Coronary artery (tissue), 2 donors: ENCODE results near the gene LAMA3.
"Not testable (repeated sequence)": the region's sequence is repeated elsewhere in the genome, so short reads cannot be mapped to it uniquely, and the experiment has no call there.

ENCODE experiments used
- DNase-seq: peaks from one replicate; pipeline ENCODE4 v3.0.0-alpha.2; 2017; ENCODE audit warnings: low spot score
- H3K27ac ChIP-seq, 2 donors: fragments of 200-600 bp; sonication (generic); one replicate each; pipeline ENCODE4 v1.5.1; 2016 to 2019
- H3K4me3 ChIP-seq: fragments of 200-600 bp; sonication (generic); 2 replicates; pipeline ENCODE4 v1.5.1; 2016; ENCODE audit warnings: mild to moderate bottlenecking, moderate library complexity
- CTCF ChIP-seq: fragments of 200-600 bp; sonication (generic); IDR thresholded peaks from one replicate; pipeline ENCODE4 v1.5.1; 2019; ENCODE audit warnings: antibody characterized with exemption

LAMA3 gene

GRCh38 chr18:23727707-23728493 is 38.6 kb downstream of the LAMA3 start:
- DNase-seq = no peak
- Histone ChIP-seq H3K27ac (no peak overlapping the region), H3K4me3 (no peak overlapping the region)
- TF ChIP-seq CTCF = no peak

DNA sequence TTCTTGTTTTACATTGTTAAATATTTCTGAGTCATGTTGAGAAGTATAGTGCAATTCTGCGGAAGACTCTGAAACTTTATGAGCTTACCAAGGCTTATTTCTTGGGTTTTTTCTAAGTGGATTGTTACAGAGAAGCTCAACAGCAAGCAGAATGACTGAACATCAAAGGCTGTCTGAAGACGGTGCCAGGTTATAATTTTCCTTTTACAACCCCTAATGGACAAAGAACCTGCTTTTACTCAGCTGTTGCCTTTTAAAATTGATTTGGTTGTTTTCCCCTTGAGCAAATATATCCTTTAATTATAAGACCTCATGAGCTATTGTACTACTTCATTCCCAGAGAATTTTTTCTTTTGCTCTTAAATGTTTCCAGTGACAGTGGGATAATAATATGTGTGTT is 41.6 kb downstream of the LAMA3 start:
- DNase-seq = no peak
- H3K27ac ChIP-seq = no peak overlapping the region
- TF ChIP-seq CTCF = no peak
- H3K4me3 ChIP-seq = no peak overlapping the region

GRCh38 chr18:23731861-23732260 is 42.6 kb downstream of the LAMA3 start:
- H3K27ac ChIP-seq = no peak overlapping the region
- no peak for TF ChIP-seq CTCF
- DNase-seq = no peak
- no peak overlapping the region for H3K4me3 ChIP-seq

- DNase-seq = no peak
- Histone ChIP-seq H3K27ac (no peak overlapping the region), H3K4me3 (no peak overlapping the region)
- no peak for TF ChIP-seq CTCF
These were observed 43.2 kb downstream of the LAMA3 start for GRCh38 chr18:23732439-23732838.

DNA sequence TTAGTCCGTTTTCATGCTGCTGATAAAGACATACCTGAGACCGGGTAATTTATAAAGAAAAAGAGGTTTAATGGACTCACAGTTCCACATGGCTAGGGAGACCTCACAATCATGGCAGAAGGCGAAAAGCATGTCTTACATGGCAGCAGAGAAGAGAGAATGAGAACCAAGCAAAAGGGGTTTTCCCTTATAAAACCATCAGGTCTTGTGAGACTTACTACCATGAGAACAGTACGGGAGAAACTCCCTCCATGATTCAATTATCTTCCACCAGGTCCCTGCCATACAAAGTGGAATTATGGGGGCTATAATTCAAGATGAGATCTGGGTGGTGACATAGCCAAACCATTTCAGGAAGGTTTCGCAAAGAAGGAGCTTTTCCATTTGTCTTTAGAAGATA is 44.0 kb downstream of the LAMA3 start:
- not testable (repeated sequence) for DNase-seq, H3K27ac ChIP-seq, H3K4me3 ChIP-seq

- no peak for TF ChIP-seq CTCF
- no peak for DNase-seq
- Histone ChIP-seq H3K4me3 (no peak overlapping the region), H3K27ac (no peak overlapping the region)
These were observed 44.6 kb downstream of the LAMA3 start for GRCh38 chr18:23733895-23734294.

DNA sequence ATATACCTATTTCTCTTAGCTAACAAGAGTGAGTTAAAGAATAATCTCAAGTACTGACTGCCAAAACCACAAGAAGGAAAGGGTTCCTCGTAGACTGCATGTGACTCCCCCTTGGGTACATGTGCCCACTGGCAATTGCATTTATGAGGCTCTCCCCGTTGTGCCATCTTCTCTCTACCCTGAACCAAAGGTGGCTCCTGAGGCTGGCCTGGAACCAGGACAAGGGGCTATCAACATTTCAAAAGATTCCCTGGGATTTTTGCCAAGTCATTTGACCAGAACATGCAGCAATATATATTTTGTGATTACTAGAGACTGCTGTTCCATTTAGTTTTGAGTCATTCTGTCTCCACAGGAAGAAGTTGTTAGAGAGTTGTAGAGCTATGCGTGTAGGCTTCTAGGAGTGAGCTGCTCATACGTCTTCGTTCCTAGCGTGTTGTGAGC is 45.8 kb downstream of the LAMA3 start:
- TF ChIP-seq CTCF = no peak
- DNase-seq = no peak
- H3K4me3 ChIP-seq = no peak overlapping the region
- H3K27ac ChIP-seq = no peak overlapping the region
